NK-92 treated with Interleukin-12 subunit alpha and Interleukin-12 subunit beta, amount 100 ng/mL, for 24 hours (cell line): Measurements from ENCODE around the gene TXNDC9.
"Not testable (repeated sequence)": the region's sequence is repeated elsewhere in the genome, so short reads cannot be mapped to it uniquely, and the experiment has no call there.

Experiments used
- DNase-seq: peaks from one replicate; lab custom pipeline; 2025; lab: John Stamatoyannopoulos, UW

Gene TXNDC9, protein sequence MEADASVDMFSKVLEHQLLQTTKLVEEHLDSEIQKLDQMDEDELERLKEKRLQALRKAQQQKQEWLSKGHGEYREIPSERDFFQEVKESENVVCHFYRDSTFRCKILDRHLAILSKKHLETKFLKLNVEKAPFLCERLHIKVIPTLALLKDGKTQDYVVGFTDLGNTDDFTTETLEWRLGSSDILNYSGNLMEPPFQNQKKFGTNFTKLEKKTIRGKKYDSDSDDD

DNA sequence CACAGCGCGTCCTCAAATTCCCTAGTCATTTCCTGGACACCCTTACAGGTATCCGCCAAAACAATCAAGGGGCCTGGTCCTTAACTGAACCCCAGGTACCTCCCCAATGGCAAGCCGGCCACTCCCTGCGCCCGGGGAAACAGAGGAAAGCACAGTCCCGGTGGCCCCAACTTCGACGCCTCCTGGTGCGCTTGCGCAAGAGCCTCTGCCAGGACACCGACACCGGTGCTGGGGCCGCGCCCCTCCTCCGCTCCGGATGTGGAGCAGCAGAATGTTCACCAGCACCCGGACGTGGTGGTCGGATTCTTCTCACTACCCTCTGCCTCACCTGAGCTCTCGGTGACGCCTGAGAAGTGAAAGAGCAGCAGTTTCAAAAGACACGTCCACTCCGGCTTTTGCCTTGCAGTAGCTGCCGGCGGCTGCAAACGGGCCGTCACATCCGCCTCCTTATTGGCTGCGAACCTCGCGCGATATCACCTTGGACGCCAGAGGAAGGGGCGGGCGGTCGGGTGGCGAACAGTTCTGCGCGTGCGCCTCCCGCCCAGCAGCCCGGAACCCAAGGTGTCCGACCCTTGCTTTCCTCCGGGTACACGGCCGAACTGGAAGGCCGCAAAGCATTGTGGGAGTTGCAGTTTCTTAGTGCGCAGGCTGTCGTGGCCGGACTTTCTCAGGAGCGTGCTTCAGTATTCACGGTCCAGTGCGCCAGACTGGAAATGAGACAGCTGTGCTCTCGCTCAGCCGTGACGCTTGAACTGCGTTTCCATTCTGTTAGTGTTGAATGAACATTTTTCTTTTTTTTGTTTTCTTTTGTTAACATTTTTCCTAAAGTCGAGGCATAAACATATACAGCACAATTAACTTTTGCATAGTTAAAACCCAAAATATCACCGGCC lies at the start of gene TXNDC9:
TSS of gene TXNDC9 (minus strand) at position 423 of the 893 bp plus-strand sequence. CDS start 3,123 bp downstream, outside the sequence.
- DNase-seq: peak; percentile 97

DNA sequence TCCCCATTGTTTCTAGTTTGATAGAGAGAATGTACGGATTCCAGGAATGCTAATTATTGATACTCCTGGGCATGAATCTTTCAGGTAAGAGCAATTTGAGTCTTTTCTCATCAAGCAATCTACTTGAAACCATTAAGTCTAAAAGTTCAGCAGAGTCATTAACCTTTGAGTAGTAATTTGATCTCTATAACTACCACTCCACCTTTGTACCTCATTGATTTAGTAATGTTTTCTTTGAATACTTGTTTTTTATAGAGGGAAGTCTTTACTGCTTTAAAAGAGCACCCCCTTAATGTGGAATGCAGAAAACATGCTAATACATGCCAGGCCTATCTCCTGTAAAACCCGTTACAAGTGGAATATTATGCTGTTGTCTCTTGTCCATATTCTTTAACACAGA lies 46.0 kb upstream of the TXNDC9 start:
- no peak for DNase-seq

DNA sequence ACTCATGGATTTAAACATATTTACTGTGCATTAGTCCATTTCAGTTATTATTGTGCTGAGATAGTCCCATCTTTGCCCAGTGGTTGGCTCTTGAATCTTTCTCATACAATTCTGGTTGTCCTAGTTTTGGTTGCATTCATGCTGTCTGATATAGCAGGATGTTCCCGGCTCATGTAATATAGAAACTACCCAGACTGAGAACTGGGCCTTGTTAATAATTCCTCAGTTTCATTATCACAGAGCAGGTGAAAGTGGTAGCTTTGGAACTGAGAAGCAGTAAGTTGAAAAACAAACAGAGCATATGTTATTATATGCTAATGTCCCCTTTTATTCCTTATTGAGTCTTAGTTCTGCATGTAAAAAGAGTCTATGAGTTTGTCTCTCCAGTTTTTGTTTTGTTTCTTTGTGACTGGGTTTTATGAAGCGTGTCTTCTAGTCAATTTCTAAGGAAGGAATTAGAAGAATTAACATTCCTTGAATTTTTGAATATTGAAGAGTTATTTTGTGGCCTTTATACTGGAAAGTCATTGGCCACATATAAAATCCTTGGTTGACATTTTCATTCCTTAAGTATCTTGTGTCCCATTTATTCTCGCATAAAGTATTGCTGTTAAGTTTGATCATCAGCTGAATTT lies 44.4 kb upstream of the TXNDC9 start:
- no peak for DNase-seq

DNA sequence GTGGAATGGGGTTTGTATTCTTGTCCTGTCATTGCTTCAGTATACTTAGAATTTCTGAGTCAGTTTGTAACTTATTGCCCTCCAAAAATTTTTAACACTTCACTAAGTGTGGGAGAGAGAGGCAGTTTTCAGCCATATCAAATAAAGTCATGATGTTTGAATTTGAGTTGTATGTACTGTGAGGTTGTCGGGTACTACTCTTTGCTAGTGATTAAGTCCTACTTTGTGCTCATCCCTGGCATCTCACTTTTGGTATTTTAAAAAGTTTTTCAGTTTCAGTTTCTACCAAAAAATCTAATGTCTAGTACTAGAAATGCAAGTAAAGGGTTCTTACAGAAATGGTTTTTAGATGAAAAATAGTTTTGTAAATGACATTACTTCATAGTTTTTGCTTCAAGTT lies 41.7 kb upstream of the TXNDC9 start:
- no peak for DNase-seq

DNA sequence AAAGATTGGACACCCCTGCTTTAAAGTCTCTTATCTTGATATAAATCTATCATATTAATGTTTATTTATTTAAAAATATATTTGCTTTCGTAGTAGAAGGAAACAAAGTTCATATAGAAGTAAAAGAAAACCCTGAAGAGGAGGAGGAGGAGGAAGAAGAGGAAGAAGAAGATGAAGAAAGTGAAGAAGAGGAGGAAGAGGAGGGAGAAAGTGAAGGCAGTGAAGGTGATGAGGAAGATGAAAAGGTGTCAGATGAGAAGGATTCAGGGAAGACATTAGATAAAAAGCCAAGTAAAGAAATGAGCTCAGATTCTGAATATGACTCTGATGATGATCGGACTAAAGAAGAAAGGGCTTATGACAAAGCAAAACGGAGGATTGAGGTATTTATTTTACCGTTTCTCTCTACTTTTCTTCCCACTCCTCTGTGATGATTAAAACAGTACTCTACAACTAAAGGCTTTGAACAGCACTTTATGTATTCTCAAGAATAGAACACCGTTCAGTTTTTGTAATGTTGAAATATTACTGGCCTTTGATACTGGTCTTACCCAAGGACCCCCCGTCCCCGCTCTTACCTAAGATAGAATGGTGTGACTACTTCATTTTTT lies 40.2 kb upstream of the TXNDC9 start:
- no peak for DNase-seq

DNA sequence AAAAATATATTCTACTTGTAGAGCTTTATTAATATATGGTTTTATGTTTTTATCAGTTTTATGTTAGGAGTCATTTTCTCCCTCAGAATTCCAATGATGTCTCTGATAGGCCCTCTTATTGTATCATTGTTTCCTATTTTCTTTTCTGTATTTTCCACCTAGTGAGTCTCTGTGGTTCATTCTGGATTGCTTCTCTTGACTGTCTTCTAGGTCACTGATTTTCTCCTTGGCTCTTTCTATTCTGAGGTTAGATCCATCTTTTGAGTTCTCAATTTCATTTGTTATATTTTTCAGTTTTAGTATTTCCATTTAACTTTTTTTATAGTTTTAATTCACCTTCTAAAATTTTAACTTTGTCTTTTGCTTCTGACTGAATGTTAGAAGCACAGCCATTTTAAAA lies 38.6 kb upstream of the TXNDC9 start:
- DNase-seq: no peak

DNA sequence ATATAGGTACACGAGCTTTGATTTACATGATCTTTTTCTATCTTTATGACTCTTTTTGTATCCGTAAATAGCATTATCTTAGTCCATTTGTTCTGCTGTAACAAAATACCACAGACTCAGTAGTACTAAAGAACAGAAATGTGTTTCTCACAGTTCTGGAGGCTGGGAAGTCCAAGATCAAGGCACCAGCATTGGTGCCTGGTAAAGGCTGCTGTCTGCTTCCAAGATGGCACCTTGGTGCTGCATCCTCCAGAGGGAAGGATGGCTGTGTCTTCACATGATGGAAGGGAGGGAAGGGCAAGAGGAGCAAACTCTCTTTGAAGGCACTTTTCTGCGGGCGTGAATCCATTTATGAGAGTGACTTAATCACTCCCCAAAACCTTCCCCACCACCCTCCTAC lies 37.0 kb upstream of the TXNDC9 start:
- no peak for DNase-seq

DNA sequence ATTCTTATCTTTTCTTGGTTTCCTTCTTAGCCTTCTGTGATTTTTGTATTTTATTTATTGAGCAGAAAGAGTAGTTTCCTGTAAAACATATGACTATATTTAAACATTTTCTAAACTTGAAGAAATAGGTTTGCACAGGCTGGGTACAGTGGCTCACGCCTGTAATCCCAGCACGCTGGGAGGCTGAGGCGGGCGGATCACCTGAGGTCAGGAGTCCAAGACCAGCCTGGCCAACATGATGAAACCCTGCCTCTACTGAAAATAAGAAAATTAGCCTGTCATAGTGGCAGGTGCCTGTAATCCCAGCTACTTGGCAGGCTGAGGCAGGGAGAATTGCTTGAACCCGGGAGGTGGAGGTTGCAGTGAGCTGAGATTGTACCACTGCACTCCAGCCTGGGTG lies 32.7 kb upstream of the TXNDC9 start:
- not testable (repeated sequence) for DNase-seq

DNA sequence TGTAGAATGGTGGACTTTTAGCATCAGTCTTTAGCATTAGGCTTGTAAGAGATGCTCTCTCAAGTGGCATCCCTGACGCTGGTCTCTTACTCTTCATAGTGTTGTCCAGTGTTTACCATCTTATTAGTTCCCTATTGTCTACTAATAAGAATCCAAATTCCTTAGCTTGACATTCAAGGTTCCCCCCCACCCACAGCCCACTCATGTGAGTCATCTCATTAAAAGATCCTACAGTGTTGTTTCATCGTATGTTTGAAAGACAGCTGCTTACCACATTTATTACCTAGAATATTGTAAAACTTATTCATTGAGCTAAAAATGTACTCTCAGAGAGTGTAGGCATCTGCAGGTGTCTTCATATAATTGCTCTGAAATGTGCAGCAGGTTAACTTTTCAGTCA lies 29.5 kb upstream of the TXNDC9 start:
- DNase-seq: no peak

DNA sequence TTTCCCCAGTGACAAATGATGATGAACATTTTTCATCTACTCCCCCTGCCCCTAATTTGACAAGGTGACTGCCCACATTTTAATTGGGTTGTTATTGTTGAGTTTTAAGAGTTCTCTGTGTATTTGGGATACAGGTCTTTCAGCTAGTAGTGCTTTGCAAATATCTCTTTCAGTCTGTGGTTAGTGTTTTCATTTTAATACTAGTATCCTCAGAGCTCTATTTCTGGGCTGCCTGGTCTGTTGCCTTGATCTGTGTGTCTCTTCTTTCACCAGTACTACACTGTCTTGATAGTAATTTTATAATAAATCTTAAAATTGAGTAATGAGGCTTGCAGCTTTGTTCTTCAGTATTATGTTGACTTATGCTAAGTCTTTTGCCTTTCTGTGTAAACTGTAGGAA lies 20.7 kb upstream of the TXNDC9 start:
- DNase-seq: no peak

DNA sequence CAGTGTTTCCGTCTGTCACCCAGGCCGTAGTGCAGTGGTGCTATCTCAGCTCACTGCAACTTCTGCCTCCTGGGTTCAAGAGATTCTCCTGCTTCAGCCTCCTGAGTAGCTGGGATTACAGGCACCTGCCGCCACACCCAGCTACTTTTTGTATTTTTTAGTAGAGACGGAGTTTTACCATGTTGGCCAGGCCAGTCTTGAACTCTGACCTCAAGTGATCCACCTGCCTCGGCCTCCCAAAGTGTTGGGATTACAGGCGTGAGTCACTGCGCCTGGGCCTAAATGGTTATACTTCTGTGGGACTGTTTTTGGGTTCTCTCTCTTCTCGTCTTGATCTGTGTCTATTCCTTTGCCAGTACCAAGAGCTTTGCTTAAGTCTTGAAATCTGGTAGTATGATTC lies 18.7 kb upstream of the TXNDC9 start:
- DNase-seq: not testable (repeated sequence)

DNA sequence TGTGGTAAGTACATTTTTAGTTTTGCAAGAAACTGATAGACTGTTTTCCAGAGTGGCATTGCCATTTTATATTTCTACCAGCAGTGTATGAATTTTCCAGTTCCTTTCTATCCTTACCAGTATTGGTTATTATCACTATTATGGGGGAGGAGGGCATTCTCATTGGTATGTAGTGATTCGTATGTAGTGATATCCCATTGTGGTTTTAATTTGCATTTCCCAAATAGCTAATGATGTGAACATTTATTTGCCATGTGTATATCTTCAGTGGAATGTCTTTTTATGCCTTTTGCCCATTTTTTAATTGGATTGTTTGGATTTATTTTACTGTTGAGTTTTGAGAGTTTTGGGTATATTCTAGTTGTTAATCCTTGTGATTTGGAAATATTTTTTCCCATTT lies 17.9 kb upstream of the TXNDC9 start:
- DNase-seq: no peak

DNA sequence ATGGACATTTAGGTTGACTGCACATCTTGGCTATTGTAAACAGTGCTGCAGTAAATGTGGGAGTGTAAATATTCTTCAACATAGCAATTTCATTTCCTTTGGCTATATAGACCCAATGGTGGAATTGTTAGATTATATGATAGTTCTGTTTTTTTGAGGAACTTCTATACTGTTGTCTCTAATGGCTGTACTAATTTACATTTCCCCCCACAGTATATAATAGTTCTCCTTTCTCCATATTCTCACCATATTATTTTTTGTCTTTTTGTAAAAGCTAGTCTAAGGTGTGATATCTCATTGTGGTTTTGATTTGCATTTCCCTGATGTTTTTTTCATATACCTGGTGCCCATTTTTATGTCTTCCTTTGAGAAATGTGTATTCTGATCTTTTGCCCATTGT lies 14.1 kb upstream of the TXNDC9 start:
- no peak for DNase-seq

DNA sequence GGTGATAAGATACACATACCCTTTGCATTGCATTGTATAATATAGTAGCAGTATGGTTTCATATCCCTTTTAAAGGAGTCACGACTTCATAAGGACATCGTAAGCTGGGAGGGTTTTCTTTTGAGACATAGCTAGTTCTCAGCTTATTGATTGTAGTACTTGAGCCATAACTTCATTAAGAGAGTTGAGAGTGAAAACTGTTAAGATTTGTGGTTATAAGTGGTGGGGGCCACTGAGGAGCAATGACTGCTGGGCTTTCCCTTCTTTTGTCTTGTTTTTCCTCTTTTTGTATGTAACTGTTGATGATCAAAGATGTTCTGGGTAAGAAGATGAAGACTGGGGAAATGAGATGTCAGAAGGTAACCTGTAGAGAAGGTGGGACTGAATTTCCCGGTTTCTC lies 12.0 kb upstream of the TXNDC9 start:
- no peak for DNase-seq

DNA sequence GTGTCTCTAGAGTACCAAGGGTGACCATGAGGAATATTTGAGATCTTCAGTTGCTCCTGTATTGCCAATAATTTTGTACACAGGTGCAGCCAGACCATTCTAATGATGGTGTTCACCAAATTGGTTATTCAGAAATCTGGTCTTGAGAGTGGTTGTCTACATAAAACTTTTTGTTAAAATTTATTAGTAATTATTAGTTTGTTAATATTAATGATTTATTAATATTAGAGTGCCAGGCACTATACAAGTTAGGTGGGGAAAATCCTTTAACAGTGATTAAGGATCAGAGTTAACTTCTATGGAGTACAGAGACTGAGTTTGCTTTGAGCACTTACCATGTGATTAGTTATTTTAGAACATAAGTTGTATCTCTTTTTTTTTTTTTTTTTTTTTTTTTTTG lies 10.1 kb upstream of the TXNDC9 start:
- DNase-seq: no peak

DNA sequence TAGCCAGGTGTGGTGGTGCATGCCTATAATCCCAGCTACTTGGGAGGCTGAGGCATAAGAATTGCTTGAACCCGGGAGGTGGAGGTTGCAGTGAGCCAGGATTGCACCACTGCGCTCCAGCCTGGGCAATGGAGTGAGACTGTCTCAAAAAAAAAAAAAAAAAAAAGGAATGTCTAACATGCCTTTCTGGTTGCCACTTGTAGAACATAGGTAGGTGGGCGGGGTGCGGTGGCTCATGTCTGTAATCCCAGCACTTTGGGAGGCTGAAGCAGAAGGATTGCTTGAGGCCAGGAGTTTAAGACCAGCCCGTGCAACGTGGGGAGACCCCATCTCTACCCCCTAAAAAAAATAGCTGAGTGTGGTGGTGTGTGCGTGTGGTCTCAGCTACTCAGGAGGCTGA lies 9.3 kb upstream of the TXNDC9 start:
- DNase-seq: not testable (repeated sequence)

DNA sequence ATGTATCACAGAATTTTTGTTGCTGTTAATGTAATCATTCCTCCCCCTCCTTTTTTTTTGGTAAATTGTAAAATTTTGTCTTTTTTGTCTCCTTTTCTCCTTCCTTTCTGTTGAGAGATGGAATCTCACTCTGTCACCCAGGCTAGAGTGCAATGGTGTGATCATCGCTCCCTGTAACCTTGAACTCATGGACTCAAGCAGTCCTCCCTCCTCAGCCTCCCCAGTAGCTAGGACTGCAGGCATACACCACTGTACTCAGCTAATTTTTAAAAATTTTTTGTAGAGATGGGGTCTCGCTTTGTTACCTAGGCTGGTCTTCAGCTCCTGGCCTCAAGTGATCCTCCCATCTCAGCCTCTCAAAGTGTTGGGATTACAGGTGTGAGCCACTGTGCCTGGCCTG lies 6.4 kb upstream of the TXNDC9 start:
- no peak for DNase-seq

DNA sequence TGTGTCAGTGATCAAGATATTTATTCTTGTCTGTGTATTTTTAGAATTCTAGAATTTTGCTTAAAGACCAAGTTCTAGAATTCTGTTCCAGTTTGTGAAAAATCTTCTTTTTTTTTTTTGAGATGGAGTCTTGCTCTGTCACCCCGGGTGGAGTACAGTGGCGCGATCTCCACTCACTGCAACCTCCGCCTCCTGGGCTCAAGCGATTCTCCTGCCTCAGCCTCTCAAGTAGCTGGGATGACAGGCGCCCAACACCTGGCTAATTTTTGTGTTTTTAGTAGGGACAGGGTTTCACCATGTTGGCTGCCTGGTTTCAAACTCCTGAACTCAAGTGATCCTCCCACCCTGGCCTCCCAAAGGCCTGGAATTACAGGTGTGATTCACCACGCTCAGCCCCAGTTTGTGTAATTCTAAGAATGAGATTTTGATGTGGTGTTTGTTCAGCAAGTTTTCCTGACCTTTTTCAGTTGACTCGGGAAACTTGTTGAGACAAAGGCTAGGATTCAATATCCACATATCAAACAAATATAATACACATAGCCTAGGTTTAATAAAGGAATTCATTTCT lies 4.6 kb upstream of the TXNDC9 start:
- DNase-seq: no peak

DNA sequence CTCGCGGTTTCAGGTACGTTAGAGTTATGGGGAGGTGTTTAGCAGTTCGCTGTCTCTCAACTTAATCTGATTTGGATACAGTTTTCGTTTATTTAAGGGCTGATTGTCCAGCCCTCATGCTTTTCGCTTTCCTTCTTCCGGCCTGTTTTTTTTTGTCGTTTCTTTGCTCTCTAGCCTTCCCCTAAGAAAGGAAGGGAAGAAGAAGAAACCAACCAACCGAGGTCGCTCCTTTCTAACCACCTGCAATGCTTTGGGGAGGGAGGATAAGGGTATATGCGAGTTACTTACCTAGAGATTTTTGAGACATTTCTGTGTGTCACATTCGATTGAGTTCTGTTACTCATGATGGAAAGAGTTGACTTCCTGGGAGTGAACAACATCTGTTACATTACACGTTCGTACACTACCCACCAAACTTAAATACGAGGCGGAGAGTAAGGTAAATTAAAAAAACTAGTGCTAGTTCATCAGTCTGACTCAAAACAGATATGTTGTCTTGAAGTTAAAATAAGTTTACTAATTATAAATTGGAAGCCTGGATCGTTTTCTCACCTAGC lies 2.0 kb upstream of the TXNDC9 start:
- no peak for DNase-seq

DNA sequence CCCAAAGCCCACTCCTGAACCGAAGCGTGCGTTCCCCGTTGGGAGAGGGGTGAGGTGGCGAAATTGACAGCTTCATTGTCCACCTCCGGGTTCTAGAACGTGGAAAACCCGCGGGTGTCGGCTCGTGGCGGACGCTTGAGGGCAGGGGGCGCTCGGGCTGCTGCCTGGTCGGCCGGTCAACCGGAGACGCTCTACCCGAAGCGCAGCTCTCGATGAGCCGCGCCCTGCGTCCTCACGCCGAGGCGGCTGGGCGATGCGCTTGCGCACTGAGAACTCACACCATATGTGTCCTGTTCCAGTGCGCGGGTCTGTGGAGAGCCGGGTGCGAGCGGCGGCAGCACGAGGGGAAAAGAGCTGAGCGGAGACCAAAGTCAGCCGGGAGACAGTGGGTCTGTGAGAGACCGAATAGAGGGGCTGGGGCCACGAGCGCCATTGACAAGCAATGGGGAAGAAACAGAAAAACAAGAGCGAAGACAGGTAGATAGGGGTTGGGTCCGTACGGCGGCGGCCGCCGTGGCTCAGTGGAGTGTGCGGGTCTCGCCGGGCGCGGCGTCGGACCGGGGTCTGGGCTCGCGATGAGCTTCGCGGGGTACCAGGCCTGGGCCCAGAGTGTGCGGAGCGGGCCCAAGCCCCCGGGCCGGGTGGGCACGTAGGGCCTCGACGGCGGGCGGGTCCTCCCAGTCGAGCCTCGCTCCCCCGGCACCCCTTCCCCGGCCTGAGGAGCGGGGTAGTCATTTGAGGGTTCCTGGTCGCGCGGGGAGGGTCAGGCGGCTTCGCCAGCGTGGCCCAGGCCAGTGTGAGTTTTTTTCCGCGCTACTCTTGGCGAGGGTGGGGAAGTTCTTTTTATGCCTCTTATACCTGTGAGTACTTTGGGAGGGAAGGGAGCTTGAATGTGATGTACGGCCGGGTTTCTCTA lies 1.2 kb upstream of the TXNDC9 start, which contains the start of gene EIF5B:
TSS of gene EIF5B (plus strand) at position 277 of the 916 bp plus-strand sequence. CDS start at position 443, 166 bp downstream.
- DNase-seq: peak; percentile 96

DNA sequence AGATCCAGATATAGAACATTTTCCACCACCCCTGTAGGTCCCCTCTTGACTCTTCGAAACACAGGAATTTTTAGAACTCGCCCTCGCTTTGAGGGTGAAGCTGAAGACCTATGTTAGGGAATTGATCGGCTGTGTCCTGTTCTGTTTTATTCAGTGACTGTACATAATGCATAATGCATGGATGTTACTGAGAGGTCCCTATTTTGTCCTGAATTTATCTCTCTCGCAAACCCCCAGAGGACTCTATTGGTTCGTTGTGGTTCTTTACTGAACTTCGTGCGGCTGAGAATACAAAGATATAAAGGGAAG lies 625 bp upstream of the TXNDC9 start:
- DNase-seq: no peak
